Natural killer cell (primary cell): ENCODE measurements around the gene LPIN3. TPM values are rescaled to one million over a fixed set of nuclear protein-coding genes. Genes with fewer than 3 reads are reported as not detected.

ENCODE experiments used
- ATAC-seq, 3 donors: fragments of 150-1000 bp in 2 of 3; fragments of 200-7000 bp in 1 of 3; cut with Tn5 transposase; 1 replicate in 1 of 3; 2 replicates in 2 of 3; pipeline ENCODE4 v1.10.0; 2021; ENCODE audit warnings: mild to moderate bottlenecking in 2 of 3, moderate library complexity in 2 of 3
- DNase-seq, 2 donors: peaks; one replicate each; pipeline versions ENCODE4 v3.0.0 to v3.0.0-alpha.2; 2013 to 2021; ENCODE audit warnings: mixed read lengths in 1 of 2
- H3K27ac ChIP-seq: one replicate; pipeline ENCODE4 v1.5.1; 2013; ENCODE audit warnings: mild to moderate bottlenecking, low read length
- H3K27me3 ChIP-seq: one replicate; pipeline ENCODE4 v1.6.1; 2013; ENCODE audit warnings: low read length; ENCODE audit not compliant: control insufficient read depth, insufficient read depth
- H3K36me3 ChIP-seq: one replicate; pipeline ENCODE4 v1.6.1; 2013; ENCODE audit warnings: low read length; ENCODE audit not compliant: control insufficient read depth, insufficient read depth
- H3K4me1 ChIP-seq: one replicate; pipeline ENCODE4 v1.6.1; 2013; ENCODE audit warnings: low read length; ENCODE audit not compliant: control insufficient read depth, insufficient read depth
- H3K4me3 ChIP-seq: one replicate; pipeline ENCODE4 v1.5.1; 2013; ENCODE audit warnings: low read length
- H3K9me3 ChIP-seq: one replicate; pipeline ENCODE4 v1.6.1; 2013; ENCODE audit warnings: low read length; ENCODE audit not compliant: control insufficient read depth, insufficient read depth
- H3K27ac Mint-ChIP-seq, 2 donors: one replicate each; pipeline ENCODE4 v1.8.0; 2022; ENCODE audit warnings: mild to moderate bottlenecking in 2 of 2, mixed read lengths in 2 of 2, moderate library complexity in 1 of 2
- H3K27me3 Mint-ChIP-seq, 2 donors: one replicate each; pipeline ENCODE4 v1.8.0; 2022; ENCODE audit warnings: low read depth in 2 of 2, mixed read lengths in 2 of 2
- H3K36me3 Mint-ChIP-seq: one replicate; pipeline ENCODE4 v1.8.0; 2022; ENCODE audit warnings: mixed read lengths
- H3K4me1 Mint-ChIP-seq, 2 donors: one replicate each; pipeline ENCODE4 v1.8.0; 2022; ENCODE audit warnings: mixed read lengths in 2 of 2
- H3K4me3 Mint-ChIP-seq: one replicate; pipeline ENCODE4 v1.8.0; 2022; ENCODE audit warnings: mild to moderate bottlenecking, moderate library complexity, mixed read lengths
- H3K9me3 Mint-ChIP-seq, 2 donors: one replicate each; pipeline ENCODE4 v1.8.0; 2022; ENCODE audit warnings: mixed read lengths in 2 of 2
- WGBS: methylation state at CpG from one replicate; pipeline ENCODE4 v1.1.7; 2013; ENCODE audit warnings: missing lambda C conversion rate; ENCODE audit not compliant: insufficient coverage; 5-methylcytosine and 5-hydroxymethylcytosine counted together
- intact Hi-C: fragments of 100-400 bp; cut with micrococcal nuclease; formaldehyde crosslinking; loops from one replicate; pipeline ENCODE4 v1.14.2; 2022
- total RNA-seq, 4 donors: library from RNA; stranded (reverse); fragments of 120-200 nt in 1 of 4; gene quantifications; one replicate each; pipeline versions ENCODE4 v1.2.3 to v1.2.4, GENCODE V29; 2013 to 2022
- TF ChIP-seq, protein P1 (sequence below): fragments of 200-600 bp; IDR thresholded peaks from one replicate; pipeline ENCODE4 v1.8.0; 2022; ENCODE audit warnings: antibody characterized with exemption

LPIN3 gene
- under 1 TPM in 2 of 3 donors, not detected in 1; 0.07 to 0.28 TPM for total RNA-seq
- 0.36 TPM for total RNA-seq (2013)

DNA sequence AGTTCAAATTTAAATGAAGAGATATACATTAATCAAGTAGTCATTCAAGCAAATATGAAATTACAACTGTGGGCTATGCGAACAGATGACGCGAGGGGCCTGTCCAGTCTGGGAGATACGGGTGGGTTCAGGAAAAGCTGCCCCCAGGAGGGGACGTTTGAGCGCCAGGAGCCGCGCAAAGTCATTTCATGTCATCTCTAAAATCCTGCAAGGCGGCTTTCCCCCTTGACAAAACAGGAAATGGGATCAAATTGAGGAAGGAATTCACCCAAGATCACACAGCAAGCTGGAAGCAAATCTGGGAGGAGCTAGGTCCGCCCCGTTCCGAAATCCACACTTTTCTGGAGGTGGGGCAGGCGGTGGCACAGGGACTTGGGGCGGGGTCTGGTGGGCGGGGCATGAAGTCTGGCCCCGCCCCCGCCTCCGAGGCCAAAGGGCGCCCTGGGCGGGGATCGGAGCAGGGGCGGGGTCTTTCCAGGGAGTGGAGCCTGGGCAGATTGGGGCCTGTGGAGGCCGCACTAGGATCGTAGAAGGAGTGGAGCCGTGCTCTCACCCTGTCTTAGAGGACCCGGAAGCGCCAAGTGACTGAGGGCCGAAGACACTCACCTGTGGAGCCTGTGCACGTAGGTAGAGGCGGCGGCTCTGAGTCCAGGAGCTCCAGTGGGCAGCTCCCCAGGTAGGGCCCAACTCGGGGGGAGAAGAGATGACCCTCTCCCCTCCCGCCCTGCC is at the start of gene LPIN3:
LPIN3 (plus strand) TSS at position 495 of the 729 bp plus-strand sequence. CDS start 4,983 bp downstream, outside the sequence.
- no peaks in the 10 kb centered on the region for H3K36me3 Mint-ChIP-seq
- WGBS = 21% methylated on average over 33 of the region's 33 CpGs
- H3K36me3 ChIP-seq = no peaks in the 10 kb centered on the region
- H3K27me3 ChIP-seq = peaks cover 7% of the 10 kb centered on the region
- peak; percentile 59 to 77 (median 66) for ATAC-seq
- TF ChIP-seq, protein P1, sequence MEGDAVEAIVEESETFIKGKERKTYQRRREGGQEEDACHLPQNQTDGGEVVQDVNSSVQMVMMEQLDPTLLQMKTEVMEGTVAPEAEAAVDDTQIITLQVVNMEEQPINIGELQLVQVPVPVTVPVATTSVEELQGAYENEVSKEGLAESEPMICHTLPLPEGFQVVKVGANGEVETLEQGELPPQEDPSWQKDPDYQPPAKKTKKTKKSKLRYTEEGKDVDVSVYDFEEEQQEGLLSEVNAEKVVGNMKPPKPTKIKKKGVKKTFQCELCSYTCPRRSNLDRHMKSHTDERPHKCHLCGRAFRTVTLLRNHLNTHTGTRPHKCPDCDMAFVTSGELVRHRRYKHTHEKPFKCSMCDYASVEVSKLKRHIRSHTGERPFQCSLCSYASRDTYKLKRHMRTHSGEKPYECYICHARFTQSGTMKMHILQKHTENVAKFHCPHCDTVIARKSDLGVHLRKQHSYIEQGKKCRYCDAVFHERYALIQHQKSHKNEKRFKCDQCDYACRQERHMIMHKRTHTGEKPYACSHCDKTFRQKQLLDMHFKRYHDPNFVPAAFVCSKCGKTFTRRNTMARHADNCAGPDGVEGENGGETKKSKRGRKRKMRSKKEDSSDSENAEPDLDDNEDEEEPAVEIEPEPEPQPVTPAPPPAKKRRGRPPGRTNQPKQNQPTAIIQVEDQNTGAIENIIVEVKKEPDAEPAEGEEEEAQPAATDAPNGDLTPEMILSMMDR = peak; percentile 28
- intact Hi-C loops = loop anchor here (1.0 to 5.0 kb wide), 4 partner anchors 108 to 372 kb away; no protein-coding TSS in a partner anchor
- H3K27ac ChIP-seq = no peak within 1 kb of the TSS
- H3K27ac Mint-ChIP-seq = peak within 1 kb of the TSS in 1 of 2 donors; percentile 82
- H3K4me1 ChIP-seq = peaks cover 13% of the 10 kb centered on the region
- DNase-seq = peak in 1 of 2 donors; percentile 68
- H3K4me1 Mint-ChIP-seq = peaks cover 11% of the 10 kb centered on the region in 2 donors
- H3K27me3 Mint-ChIP-seq = peaks cover 9 to 14% of the 10 kb centered on the region in 2 donors
- H3K4me3 ChIP-seq = peak within 1 kb of the TSS; percentile 15
- peak within 1 kb of the TSS; percentile 87 for H3K4me3 Mint-ChIP-seq
- H3K9me3 ChIP-seq = no peaks in the 10 kb centered on the region
- H3K9me3 Mint-ChIP-seq = no peaks in the 10 kb centered on the region

DNA sequence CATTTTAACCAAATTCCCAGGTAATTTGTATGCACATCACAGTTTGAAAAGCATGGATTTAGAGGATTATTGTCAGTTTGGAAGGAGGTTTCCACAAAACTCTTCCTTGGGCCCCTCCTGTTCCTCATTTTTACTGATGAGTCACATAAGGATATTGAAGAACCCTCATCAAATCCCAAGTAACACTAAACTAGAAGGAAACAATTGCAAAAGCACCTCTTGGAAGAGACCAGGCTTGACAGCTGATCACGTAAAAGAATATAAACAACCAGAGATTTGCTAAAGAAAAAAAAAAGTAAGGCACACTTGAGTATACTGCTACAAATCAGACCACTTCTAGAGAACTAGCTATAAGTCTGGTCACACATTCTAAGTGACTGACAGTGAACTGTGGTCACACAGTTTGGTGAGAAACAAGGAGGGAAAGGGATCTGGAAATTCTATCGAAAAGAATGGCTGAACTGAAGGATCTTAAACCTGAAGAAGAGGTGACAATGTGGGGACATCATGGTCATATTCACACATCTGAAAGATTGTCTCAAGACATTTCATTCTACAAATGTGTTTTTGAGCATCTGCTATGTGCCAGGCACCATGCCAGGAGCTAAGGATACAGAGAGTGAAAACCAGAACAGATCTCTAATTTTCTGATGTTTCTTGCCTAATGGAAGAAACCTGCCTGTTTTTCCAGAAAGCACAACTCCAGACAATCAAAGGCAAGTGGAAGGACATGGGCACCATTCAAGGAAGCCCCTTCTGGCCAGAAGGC is 47.2 kb upstream of the LPIN3 start:
- H3K36me3 Mint-ChIP-seq = no peaks in the 10 kb centered on the region
- DNase-seq (no peak), ATAC-seq (no peak)
- WGBS = 96% methylated on average over 2 of the region's 2 CpGs
- no peaks in the 10 kb centered on the region for H3K4me1 Mint-ChIP-seq
- intact Hi-C loops = no loop called here
- H3K27me3 Mint-ChIP-seq = no peaks in the 10 kb centered on the region
- H3K9me3 Mint-ChIP-seq = no peaks in the 10 kb centered on the region
- Histone ChIP-seq H3K9me3 (no peaks in the 10 kb centered on the region), H3K4me3 (no peak overlapping the region), H3K27me3 (no peaks in the 10 kb centered on the region), H3K36me3 (no peaks in the 10 kb centered on the region), H3K27ac (no peak overlapping the region), H3K4me1 (no peaks in the 10 kb centered on the region)
- no peak overlapping the region for H3K27ac Mint-ChIP-seq
- no peak overlapping the region for H3K4me3 Mint-ChIP-seq
- TF ChIP-seq, protein P1 = no peak

DNA sequence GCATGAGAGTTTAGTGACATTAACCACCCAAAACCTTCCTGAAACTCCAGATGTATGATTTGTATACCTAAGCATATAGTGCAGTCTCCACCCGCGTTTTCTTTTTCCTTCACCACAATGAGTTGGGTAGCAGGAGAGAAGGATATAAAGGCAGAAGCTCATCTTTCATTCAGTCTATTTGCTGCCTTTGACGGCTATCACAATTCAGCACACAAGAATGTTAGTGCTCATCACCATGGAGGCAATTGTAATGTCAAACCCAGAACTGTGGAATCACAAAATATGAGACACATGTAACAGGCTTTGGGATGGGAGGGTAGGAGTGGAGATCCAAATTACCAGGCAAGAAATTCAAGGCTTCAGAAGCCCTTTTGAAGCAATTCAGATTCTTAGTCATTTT is 40.7 kb upstream of the LPIN3 start:
- ATAC-seq (no peak), DNase-seq (no peak)
- no peaks in the 10 kb centered on the region for H3K9me3 ChIP-seq
- no peak overlapping the region for H3K27ac ChIP-seq
- no peaks in the 10 kb centered on the region for H3K4me1 Mint-ChIP-seq
- no peak overlapping the region for H3K27ac Mint-ChIP-seq
- no peak overlapping the region for H3K4me3 Mint-ChIP-seq
- no peaks in the 10 kb centered on the region for H3K4me1 ChIP-seq
- intact Hi-C loops = no loop called here
- TF ChIP-seq, protein P1 = no peak
- H3K9me3 Mint-ChIP-seq = no peaks in the 10 kb centered on the region
- no peaks in the 10 kb centered on the region for H3K36me3 ChIP-seq
- no peaks in the 10 kb centered on the region for H3K36me3 Mint-ChIP-seq
- H3K4me3 ChIP-seq = no peak overlapping the region
- H3K27me3 Mint-ChIP-seq = no peaks in the 10 kb centered on the region
- 92% methylated on average over 1 of the region's 3 CpGs for WGBS
- H3K27me3 ChIP-seq = no peaks in the 10 kb centered on the region
